Ovary (tissue), 3 donors: ENCODE results near the gene CDKN2B-AS1.

ENCODE experiments used
- EP300 ChIP-seq: sonication (generic); formaldehyde crosslinking; IDR thresholded peaks from one replicate; pipeline ENCODE4 v1.6.1; 2017; ENCODE audit warnings: antibody characterized with exemption
- POLR2A ChIP-seq: fragments of 450-650 bp; IDR thresholded peaks from one replicate; pipeline ENCODE4 v1.6.1; 2017; ENCODE audit warnings: antibody characterized with exemption, mild to moderate bottlenecking, moderate library complexity
- TF ChIP-seq, protein P1 (sequence below), 3 donors: fragments of 450-650 bp in 2 of 3; fragments of 200-600 bp in 1 of 3; IDR thresholded peaks; one replicate each; pipeline versions ENCODE4 v1.5.1 to v1.8.0; 2016 to 2022; ENCODE audit warnings: antibody characterized with exemption in 3 of 3, mild to moderate bottlenecking in 1 of 3
- donor health status: DM: no; HTN: no; CAD: no.

DNA sequence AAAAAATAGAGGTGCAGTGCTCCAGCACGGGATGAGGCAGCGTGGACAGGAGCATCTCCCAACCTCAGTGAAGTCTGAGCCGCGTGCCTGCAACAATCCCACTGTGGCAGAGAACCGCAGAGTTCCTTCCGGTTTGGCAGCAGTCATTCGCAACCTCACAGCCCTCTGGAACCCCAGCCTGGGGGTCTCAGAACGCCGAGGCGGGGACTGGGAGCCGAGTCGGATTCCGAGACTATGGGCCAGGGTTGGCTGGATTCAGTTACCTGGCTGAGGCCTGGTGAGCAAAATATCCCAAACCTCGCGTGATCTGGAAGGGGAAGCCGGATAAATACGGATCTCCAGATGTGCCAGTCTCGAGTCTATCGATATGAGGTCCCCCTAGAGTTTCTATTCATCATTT lies 27.4 kb upstream of the CDKN2B-AS1 start:
- TF ChIP-seq, protein P1, sequence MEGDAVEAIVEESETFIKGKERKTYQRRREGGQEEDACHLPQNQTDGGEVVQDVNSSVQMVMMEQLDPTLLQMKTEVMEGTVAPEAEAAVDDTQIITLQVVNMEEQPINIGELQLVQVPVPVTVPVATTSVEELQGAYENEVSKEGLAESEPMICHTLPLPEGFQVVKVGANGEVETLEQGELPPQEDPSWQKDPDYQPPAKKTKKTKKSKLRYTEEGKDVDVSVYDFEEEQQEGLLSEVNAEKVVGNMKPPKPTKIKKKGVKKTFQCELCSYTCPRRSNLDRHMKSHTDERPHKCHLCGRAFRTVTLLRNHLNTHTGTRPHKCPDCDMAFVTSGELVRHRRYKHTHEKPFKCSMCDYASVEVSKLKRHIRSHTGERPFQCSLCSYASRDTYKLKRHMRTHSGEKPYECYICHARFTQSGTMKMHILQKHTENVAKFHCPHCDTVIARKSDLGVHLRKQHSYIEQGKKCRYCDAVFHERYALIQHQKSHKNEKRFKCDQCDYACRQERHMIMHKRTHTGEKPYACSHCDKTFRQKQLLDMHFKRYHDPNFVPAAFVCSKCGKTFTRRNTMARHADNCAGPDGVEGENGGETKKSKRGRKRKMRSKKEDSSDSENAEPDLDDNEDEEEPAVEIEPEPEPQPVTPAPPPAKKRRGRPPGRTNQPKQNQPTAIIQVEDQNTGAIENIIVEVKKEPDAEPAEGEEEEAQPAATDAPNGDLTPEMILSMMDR (IDR thresholded peaks at IDR 0.05): no peak
- TF ChIP-seq POLR2A (no peak), EP300 (no peak)
